ENCODE results near the gene EPHB1.
"Not testable (repeated sequence)": the region's sequence is repeated elsewhere in the genome, so short reads cannot be mapped to it uniquely, and the experiment has no call there.

EPHB1 gene

DNA sequence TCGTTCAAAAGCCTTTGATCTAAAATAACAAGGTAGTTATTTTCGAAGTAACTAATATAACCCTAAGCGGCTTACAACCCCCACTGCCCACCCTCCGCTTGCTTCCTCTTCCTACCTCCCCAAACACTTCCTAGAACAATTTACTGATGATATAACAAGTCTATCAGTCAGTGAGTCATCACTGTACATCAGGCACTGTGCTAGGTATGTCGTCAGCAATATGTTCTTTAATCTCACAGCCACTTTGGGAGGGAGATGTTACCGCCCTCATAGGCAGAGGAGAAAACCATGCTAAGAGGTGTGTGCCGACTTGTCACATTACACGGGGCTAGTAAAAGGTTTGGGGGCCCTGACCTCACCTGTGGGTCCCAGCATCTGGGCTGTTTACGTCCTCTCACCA, 381.8 kb downstream of the EPHB1 start:
- DNase-seq = no peak

DNA sequence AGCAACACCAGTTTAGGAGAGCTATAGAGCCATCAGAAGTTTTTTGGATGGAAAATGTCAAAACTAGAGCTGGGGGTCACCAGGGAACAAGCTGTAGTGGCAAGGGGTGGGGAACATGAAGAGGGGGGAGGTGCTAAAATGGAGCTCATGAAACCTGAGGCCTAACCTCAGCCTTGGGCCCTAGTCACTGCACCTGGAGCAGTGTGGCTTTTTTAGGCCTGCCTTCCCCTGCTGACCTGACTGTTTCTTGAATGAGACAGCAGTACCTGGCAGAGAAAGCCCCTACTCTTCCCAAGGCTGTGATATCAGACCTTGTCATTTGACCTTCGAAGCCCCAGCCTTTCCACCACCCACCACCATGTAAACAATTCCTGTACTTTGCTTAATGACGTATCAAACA, 383.5 kb downstream of the EPHB1 start:
- DNase-seq = no peak

DNA sequence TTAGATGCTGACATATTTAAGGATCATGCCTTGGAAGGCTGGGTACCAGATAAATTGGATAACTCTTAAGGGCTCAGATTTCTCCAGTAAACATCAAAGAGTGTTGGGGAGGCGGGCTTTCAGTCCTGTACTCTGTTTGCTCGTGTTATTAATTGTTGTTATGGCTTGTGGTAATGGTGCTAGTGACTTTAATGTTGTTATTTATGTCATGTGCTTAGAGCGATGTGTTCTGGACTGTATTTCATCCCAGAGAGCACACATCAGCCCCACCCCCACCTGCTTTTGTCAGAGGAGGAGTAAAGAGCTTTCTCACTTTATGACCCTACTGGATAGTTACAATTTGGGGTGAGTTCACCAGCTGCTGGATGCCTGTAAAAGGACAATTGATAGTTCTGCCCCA, 386.3 kb downstream of the EPHB1 start:
- no peak for DNase-seq

DNA sequence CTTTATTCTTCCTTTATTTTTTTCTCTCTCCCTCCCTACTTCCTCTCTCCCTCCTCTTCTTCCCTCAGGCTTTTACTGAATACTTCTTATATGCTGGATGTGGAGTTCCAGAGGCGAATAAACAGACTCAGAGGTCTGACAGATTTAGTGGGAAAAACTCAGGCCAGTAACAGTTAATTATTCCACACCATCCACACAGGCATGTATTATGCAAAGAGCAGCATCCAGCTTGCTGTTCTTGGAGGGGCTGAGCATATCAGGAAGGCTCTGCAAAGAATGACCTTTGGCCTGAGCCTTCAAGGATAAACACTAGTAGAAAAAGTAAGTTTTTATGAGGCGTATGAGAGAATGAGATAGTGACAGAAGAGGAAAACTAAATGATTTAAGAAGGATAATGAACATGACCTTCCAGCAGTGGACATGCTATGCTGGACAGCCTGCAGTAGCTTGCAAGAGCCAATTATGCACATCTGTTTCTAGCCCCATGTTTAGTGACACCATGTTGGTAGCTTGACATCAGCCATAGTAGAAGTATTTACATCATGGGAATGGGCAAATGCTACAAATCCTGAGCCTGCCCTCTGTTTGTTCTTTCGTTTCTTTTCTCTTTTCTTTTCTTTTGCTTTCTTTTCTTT, 387.4 kb downstream of the EPHB1 start:
- DNase-seq = no peak

DNA sequence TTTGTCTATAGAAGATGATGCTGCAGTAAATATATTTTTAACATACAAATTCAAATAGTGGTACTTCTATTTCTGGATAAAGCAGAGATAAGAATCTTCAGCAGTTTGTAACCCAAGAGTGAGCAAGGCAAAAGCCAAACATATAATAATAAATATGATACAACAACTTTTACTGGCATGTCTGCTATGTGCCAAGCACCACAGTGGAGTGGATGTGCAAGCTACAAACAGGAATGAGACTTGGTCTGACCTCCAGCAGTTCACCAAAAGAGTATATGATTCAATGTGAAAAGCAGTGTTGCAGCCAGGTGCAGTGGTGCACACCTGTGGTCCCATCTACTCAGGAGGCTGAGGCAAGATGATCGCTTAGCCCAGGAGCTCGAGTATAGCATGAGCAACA, 395.6 kb downstream of the EPHB1 start:
- no peak for DNase-seq

DNA sequence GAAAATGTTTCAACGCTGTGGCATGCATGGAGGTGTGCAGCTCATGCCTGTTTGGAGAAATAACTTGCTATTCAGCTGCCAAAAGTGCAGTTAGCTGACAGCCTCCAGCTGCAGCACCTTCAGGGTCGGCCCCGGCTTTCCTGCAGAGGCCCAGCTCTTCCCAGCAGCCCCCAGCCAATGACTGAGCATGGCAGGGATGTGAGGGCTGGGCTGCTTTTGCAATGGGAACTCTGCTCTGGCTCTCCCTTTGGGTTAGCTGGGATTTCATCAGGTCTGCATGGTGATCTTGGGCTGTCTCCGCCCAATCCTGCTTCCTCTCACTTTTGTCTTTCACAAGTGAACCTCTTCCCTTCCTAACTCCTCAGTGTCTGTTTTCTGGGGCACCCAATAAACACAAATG, 396.6 kb downstream of the EPHB1 start:
- DNase-seq = no peak

DNA sequence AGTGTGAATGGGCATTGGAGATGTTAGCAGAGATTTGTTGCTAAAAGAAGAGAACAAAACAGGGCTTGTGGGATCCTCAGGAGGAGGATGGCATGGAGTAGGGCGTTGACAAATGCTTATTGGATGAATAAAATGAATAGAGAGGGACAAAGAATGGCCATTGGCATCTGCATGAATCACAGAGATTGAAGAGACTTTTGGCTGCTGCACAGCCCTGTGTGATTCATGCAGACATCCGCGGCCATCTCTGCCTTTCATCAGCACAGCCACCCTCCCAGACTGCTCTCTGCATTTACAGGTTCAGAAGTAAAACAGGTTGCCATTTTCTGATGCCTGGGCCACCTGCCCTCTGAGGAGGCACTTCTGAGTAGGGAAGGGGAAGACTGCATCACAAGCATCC, 397.9 kb downstream of the EPHB1 start:
- DNase-seq = no peak

DNA sequence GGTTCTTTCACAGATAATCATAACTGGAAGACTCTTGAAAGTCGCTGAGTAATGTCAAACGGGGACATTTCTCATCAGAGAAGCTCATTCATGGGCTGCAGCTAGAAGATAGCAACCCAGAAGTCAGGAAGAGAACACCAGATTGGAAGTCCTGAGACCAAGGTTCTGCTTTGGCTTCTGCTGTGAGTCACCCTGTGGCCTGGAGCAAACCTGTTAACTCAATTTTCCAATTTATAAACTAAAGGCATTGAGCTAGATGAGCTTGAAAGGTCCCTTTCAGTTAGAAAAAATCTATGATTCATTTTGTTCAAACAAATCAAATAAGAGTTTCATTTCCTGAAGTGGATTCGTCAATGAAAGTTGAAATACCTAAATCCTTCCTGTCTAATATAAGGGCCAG, 402.2 kb downstream of the EPHB1 start:
- DNase-seq = no peak

DNA sequence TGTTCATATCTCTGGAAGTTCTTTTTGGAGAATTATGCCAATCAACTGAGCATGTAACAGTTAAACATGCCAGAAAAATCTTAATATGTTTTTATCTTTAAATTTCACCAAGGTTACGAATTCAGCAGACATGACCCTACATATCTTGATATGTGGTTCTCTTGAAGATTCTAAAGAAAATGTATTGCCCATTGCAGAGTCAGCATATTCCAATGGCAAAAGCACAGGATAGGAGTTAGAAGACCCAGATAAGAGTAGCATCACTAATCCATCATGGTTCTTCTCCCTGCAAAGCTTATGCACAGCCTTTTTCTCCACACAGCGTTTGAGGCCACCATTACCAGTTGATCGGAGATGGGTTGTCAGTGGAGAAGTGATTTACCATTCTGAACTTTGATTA, 402.8 kb downstream of the EPHB1 start:
- DNase-seq = no peak

DNA sequence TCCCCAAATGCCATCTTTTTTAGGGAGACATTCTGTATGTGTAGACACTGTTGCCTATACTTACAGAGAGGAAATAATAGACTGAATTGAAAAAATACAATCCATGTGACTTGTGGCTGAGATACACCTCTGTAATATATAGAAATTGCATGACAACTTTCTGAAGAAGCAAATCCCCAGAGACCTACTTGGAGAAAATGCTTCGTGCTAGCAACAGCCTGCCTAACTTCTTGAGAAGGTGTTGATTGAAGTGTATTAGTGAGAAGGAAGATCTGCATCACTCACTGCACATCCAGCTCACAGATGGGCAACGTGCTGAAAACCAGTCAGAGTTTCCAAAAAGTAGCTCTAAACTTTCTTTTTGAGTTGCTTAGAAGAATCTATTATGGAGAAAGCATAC, 404.1 kb downstream of the EPHB1 start:
- DNase-seq = no peak

DNA sequence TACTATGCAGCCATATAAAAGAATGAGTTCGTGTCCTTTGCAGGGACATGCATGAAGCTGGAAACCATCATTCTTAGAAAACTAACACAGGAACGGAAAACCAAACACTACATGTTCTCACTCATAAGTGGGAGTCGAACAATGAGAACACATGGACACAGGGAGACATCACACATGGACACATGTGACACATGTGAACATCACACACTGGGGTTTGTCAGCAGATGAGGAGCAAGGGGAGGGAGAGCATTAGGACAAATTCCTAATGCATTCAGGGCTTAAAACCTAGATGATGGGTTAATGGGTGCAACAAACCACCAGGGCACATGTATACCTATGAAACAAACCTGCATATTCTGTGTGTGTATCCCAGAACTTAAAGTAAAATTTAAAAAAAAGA, 408.0 kb downstream of the EPHB1 start:
- no peak for DNase-seq

DNA sequence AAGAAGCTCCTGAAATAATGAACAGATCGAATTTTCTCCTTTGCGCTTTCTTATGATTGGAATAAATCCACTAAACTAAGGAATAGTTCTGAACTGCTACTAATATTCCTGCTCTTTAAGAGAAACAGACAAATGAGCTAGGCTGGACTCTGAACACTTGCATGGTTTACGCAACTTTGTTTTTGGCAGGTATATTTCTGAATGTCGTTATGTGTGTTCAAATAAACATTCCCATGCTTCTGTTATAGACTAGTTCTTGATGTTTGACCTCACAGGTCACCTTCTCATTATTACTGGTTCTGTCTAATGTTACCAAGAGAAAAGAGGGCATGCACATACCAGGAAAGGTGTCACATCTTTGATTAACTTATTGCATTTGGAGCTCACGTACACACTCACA, 418.2 kb downstream of the EPHB1 start:
- DNase-seq = no peak

DNA sequence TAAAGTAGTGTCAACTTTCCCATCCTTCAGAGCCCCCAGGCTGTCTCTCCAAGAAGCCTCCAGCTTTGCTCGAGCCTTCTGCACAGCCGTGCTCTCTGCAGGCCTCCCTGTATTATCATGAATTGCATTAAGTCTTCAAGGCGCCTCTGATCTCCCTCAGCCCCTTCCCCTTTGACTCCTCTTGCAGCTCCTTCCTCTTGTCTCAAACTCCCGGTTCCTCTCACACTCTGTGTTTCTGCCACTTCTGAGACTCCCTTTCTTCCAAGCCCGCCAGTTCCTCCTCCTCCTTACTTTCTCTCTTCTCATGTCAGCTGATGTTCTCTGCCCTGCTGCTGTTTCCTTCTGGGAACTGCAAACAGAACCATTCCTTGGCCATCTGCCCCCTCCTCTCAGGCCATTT, 418.8 kb downstream of the EPHB1 start:
- DNase-seq = no peak

DNA sequence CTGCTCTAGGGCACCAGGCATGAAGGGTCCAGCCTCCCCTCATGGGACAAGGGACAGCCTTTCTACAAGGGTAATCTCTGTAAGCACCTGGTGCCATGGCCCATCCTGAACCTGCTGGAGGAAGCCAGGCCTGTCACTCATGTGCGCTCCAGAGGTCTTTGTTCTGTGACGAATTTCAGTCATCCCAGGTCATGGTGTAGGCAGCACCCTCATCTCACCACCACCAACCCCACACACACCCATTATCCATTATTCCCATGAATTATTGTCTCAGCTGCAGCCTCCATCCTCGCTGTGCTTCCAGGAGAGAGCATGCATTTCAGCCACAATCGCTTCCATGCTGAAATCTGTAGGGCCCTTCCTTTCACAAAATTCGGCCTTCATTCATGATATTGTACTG, 419.3 kb downstream of the EPHB1 start:
- DNase-seq = no peak

DNA sequence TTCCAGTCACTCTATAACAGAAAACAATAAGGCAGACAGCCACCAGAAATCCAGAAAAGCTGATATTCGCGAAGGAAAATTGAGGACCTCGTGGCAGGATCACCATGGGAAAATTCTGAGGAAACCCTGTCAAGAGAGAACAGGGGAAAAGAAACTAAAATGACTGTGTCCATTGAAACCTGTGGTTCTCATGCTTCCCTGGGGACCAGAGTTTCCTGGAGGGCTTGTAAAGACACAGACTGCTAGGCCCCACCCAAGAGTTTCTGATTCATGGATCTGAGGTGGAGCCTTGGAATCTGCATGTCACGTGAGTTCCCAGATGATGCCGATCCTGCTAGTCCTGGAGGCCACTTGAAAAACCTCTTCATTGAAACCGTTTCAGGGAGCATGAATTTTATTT, 420.5 kb downstream of the EPHB1 start:
- DNase-seq = no peak

DNA sequence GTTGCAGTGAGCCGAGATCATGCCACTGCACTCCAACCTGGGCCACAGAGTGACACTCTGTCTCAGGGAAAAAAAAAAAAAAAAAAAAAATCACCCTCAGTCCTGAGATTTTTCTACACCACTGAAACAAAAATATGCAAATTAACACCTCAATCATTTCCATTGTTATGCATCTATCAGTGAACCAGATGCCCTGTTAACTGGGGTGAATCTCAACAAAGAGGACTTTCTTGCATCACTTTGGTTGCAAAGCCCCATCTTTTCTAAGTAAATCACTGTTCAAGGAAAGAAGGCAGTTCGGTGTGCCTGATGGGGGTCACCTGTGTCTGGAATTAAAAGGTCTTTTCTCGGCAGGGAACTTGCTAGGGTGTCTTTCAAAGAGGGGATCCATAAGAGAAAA, 421.6 kb downstream of the EPHB1 start:
- DNase-seq = no peak

DNA sequence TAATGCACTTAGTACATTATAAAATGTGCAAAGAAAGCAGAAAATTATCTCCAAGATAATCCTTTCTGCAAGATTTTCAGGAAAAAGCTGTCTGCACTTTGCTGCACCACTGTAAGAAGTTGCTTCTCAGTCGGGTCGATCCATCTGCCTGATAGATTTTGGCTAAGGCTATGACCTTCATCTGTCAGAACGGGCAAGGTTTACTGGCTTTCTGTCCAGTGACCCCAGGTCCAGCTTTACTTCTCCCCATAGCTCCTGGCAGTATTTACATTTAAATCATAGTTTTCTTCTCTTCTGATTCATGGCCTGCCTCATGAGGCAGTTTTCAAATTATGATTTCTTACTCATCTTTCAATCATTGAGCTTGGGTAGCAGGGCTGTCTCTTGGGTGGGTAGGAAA, 422.7 kb downstream of the EPHB1 start:
- no peak for DNase-seq

DNA sequence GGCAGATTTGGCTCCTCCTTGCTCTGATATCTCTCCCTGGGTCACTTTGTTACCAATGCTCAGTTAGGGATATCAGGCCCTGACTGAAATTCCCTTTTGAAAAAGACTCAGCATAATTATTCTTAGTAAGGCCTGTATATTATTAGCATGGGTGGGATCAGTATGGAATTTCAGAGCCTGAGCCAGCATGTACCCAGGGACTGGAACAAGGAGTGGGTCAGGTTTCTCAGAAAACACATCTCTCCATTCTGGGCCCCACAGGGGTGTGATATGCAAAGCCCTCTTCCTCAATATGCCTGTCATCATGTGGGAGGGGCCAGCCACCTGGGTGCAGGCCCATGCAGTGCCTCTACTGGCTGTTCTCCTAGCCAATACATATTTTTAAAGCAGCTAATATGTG, 423.2 kb downstream of the EPHB1 start:
- no peak for DNase-seq

DNA sequence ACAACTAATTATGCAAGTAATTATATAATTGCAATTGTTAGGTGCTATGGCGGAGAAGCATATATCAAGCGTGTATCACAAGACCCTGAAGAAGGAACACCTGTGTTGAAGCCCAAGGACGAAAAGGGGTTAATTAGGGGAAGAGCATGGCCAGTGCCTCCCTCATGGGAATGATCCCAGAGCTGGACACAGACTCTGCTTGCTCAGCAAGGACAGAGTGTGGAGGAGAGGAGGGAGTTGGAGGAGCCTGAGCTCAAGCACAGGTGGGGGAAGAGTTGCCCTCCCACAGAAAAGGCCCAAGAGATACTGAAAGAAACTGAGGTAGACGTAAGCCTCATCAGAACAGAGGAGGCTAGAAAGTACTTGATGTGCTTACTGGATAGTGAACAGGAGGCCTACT, 423.7 kb downstream of the EPHB1 start:
- no peak for DNase-seq

DNA sequence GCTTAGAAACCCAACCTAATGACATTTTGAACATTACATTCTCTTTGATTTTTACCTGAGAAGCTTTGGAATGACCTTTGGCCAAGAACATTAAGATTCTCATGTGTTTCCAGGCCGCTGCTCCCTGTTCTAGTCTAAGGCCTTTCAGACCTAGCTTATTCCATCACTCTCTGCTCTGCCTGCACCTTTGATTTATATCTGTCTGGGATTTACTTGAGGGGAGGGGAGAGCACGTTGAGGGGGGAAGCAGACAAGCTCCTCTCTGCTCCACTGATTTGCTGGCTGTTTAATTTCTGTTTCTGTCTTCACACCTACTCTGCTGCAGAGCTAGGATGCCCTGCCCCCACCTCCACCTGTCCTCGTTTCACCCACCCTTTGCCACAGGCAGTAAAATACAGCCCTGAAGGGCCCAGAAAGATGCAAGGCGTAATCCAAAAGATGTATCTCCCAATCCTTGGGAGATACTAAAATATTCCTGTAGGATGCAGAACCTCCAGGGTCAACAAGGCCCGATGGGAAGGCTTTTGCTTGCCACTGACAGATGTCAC, 429.8 kb downstream of the EPHB1 start:
- no peak for DNase-seq

DNA sequence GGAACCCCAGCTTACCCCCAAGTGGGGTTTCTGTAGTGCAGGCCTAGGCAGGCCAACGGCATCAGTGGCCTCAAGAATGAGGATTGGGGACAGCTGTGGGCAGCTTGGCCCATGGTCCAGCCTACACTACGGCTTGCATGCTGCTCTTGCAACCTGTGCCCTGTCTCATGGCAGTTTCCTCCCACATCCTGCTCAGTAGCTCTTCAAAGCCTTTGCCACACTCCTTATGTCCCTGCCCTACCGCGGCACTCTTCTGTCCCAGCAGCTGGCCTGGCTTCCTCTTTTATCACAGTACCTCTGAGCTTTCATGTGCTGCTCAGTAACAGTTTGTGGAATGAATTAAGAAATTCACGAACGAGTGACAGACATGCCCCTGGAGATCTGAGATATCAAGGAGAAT, 431.0 kb downstream of the EPHB1 start:
- no peak for DNase-seq

DNA sequence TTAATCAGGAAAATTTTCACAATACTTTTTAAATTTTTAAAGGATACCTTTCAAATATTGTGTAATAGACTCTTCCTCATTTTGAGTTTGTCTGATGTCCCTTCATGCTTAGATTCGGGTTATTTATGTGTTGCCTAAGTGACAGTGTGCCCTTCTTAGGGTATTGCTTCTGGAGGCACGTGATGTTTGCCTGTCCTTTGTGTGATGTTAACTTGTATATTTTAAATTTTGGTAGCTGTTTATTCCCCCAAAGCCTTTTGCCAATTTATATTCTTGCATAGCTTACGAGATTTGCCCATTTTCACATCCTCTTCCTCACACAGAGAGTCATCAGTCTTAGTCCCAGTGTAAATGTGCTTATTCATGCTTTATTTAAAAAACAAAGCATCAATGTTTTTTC, 433.1 kb downstream of the EPHB1 start:
- DNase-seq = no peak

DNA sequence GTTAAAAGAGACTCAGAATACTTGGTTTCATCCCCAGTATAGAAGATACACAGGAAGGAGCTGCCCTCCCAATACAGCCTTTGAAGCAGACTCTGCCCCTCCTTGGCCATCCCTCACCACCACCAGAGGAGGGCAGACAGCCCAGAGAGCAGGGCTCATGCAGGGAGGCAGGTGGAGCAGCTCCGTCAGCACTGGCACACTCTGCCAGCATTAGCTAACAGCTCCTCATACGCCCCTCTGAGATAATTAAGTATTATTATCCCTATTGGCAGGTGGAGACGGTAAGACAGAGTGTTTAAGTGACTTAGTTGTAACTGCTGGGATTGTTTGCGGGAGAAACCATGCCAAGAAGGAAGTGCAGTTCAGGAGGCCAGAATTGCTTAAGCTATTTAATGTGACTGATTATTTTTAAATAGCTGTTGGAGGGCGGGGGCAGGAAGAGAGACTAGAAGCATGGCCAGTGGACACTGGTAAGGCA, 434.0 kb downstream of the EPHB1 start:
- DNase-seq = no peak

DNA sequence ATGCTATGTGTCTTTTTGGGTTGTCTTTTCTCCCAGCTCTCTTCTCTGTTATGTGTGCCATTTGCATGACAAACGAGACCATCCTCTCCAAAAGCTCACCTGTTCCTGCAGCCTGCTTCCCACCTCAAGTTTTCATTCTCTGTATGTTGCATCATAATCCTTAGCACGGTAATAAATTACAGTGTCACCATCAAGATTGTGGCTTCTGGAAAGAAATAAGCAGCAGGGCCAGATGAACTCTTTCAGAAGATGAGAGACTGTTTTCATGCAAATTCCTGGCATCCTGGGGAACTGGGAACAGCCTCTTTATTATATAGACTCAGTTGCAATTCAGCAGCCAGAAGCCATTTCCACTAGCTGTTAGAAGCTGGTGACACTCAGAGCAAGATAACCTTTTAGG, 436.7 kb downstream of the EPHB1 start:
- no peak for DNase-seq

DNA sequence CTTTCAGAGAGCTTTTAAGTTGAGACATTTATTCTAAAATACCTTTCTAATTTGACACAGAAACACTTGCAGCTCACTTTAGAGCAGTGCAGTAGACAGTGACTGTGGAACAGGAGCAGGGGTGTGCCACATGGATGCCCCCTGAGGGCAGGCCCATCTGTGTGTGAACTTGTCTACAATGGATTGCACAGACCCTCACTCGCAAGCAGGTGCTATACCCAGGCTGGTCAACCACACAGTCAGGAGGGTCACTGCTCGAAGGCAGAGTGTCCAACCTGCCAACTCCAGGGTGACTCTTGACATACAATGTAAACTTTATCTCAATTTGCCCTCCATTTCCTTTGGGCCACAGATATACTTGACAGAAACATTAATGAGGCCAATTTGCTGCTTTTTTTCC, 437.2 kb downstream of the EPHB1 start:
- no peak for DNase-seq

DNA sequence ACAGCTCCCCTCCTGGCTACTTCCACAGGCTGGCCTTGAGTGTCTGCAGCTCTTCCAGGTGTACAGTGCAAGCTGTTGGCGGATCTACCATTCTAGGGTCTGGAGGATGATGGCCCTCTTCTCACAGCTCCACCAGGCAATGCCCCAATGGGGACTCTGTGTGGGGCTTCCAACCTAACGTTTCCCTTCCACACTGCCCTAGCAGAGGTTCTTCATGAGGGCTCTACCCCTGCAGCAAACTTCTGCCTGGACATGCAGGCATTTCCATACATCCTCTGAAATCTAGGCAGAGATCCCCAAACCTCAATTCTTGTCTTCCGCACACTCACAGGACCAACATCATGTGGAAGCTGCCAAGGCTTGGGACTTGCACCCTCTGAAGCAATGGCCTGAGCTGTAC, 438.4 kb downstream of the EPHB1 start:
- not testable (repeated sequence) for DNase-seq

Data from 8988T (cell line).